CD4-positive, alpha-beta T cell treated with Interleukin-4 for 1 hour (primary cell): ENCODE measurements around the gene OR51E2.
"Not testable (repeated sequence)": the region's sequence is repeated elsewhere in the genome, so short reads cannot be mapped to it uniquely, and the experiment has no call there.

Experiments
- DNase-seq, 2 donors: peaks; one replicate each; pipeline ENCODE4 v3.0.0-alpha.2; 2020 to 2022

The OR51E2 gene, protein sequence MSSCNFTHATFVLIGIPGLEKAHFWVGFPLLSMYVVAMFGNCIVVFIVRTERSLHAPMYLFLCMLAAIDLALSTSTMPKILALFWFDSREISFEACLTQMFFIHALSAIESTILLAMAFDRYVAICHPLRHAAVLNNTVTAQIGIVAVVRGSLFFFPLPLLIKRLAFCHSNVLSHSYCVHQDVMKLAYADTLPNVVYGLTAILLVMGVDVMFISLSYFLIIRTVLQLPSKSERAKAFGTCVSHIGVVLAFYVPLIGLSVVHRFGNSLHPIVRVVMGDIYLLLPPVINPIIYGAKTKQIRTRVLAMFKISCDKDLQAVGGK

DNA sequence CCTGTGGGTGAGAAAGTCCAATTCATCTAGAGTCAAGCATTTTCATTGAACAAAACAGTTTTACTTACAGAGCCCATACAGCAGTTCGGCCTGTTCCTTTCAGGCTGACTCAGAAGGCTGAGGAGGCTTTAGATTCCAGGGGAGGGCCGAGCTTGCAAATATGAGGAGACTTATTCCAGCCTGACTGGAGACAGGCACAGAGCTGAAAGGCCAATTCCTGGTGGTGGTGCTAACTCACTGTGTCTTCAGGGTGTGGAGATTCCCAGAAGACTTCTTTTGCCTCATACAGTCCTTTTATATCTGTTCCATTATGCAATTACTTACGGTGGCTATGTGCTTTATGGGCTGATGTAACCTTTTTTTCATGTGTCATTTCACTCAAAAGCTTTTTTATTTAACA is at the start of gene OR51E2:
TSS of gene OR51E2 (minus strand) at position 269 of the 400 bp plus-strand sequence. CDS start 15,142 bp downstream, outside the sequence.
- DNase-seq, result no peak

DNA sequence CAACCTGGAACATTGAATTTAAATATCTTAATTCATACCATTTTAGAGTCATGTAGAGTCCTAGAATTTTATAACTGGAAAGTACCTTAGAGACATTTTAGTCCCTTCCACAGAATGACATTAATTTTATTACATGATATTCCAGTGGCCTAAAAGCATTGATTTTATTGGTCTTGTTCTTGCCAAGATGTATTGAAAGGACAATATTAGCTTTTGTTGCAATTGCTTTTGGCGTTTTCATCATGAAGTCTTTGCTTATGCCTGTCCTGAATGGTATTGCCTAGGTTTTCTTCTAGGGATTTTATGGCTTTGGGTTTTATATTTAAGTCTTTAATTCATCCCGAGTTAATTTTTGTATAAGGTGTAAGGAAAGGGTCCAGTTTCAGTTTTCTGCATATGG is 43.1 kb upstream of the OR51E2 start:
- DNase-seq, result no peak

DNA sequence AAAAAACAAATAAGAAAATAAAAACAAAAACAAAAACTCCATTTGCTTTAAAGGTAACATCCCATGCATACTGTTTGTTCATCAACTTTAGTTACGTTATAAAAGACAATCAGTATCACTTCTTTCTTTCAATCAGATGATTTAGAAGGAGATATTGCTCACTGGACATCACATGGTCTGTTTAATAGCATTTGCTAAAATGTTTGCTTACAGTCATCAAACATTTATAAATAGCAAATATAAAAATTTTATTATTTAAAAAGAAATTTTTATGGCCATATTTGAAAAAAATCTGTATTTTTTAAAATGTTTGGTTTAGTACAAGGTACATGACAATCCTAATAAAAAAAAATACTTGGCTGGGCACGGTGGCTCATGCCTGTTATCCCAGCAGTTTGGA is 29.5 kb upstream of the OR51E2 start:
- no peak for DNase-seq

DNA sequence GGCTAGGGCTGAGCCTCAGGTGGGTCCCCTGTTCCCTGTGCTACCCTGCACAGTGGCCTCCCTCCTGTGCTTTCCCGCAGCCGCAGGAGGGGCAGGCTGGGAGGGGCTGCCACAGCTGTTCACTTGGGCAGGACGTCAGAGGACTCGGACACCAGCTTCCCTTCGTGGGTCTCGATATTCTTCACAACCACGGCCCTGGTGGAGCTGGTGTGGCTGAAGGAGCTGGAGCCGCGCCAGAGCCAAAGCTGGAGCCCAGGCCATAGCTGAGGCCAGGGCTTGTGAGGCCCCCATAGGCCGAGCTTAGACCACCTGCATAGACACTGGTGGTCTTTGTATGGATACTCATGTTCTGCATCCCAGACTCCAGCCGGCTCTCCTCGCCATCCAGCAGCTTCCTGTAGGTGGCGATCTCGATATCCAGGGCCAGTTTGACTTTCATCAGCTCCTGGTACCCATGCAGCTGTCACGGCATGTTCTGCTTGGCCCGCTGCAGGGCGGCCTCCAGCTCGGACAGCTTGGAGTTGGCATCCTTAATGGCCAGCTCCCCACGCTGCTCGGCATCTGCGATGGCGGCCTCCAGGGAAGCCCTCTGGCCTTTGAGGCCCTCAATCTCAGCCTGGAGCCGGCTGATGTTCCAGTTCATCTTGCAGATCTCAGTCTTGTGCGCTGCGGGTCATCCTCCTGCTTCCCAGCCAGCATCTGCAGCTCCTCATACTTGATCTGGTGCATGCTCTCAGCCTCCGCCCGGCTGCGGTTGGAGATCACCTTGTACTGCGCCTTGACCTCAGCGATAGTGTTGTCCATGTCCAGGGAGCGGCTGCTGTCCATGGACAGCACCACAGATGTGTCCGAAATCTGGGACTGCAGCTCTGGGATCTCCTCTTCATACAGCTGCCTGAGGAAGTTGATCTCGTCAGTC is 25.2 kb upstream of the OR51E2 start:
- not testable (repeated sequence) for DNase-seq

DNA sequence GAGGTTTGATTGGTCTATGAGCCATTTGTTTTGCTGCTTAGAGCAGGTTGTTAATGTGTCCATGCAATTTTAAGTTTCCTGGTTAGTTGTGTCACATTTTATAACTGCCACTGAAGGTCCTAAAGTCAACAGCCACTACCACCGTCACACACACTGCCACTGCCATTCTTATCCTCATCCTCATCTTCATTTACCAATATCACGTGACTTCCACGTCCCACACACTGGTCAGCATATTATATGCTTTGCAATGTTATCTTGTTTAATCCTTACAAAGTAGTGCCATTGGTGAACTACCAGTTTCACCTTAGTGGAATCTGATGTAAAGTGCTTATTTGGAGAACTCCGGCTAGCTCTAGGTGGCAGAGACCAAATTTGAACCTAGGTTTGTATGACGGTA is 16.6 kb upstream of the OR51E2 start:
- no peak for DNase-seq

DNA sequence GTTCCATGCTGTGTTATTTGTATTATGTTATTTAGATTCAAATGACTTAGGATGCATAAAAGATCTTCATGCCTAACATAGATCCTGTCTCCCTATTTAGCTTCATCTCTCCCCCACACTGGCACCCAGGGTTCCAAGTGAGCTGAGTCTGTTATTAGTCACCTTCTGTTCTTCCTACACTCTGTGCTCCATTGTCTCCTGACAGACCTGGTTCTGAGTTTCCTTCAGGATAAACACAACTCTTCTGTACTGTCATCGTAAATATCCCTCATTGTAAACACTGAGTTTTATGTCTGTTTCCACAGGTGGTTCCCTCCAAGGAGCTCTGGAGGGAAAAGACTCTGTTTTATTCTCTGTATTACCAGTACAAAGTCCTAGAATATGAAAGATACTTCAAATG is 15.6 kb upstream of the OR51E2 start:
- no peak for DNase-seq

DNA sequence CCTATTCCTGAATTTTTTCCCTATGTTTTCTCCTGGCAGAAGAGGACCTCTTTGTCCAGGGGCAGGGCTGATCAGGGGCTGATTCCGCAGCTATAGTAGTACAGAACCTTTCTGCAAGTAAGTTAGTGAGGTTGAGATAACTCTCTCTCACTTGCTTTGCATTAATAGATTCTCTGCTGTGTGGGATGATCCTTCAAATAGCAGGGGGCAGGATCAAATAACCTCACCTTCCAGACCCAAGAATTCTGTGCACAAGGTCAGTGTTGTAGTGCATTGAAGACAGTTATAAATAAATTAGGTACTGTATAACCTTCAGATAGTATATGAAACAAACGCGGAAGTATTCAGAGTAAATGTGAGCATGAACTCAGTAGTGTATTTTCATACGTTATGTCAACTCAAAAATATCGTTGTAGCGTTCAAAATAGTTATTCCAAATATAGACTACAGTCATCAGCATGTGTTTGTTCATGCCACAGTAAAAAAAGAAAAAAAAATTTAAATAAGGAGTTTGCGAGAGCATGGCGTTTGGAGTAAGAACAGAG is 7.2 kb upstream of the OR51E2 start:
- no peak for DNase-seq

DNA sequence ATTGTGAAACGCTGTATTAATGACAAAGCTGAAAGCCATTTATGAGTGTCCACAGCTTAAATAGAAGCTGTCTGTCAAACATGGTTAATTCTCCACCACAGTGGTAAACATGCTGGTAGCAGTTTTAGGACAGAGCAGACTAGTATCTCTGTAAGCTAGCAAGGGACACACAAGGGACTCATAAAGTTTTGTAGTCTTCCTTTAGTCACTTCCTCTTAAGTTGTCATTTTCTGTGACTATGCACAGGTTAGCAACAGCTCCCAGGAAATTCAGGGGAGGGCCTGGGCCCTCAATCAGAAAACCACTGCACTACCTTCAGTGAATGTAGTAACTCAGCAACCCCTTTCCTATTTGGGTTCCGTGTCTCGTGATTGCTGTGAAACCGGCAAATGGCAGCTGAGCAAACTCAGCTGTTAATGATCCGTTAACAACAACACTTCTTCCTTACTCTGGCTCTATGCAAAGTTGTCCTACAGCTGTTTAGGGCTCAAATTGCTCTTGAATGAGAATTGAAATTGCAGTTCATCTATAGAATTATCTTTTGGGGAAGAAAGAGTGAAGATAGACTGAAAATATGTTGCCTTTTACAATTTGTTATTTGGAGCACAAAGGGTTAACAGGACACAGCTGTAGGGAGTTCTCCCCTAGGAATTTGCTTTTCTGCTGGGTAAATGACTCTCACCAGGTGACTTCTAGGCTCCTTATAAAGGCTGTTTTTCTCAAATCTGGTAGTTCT is 6.6 kb upstream of the OR51E2 start, which contains the start of gene MMP26:
TSS of gene MMP26 (plus strand) at position 731 of the 736 bp plus-strand sequence.
- DNase-seq, result no peak

DNA sequence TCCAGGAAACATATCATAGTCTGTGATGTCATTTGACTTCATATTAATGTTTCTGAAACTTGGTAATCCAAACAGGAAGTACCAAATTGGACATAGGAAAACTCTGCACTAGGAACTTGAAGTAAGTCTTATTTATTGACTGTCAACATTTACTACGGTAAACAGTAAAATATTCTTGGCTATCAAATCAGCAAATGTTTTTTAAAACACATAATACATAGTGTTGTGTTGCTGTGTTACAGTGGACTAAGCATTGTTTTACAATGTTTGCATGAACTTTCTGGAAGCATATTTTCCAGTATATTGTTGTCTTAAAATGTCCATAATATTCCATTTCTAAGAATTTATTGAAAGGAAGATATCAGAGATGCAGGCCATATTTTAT is 2.8 kb upstream of the OR51E2 start:
- DNase-seq, result no peak

DNA sequence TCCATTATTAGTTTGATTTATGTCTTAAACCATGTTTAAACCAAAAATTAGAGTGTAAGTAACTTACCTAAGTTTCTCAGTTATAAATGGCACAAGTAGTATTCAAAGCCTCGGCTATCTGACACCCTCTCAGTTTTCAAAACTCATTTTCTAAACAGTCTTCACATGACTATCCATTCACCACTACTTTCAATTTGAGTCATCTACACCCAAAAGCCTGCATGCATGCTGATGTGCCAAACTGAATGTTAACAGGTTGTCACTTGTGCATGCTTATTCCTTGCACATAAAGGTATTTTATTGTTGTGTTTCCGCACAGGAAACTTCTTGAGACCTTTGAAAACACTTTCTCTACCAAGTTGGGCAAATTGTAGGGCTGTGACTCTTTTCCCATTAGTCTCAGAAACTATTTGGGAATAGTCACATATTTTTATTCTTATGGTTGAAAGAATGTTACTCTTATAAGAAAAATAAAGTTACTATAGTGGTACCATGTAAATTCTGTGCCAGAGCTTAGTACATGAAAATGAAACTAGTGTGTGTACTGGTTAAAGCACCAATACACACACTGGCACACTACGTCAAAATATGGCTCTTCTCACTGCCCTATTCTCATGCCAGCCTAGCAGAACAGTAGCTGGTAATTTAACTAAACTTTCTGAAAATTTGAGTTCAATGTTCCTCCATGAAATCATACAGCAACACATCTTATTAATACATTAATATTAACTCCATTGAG is 2.2 kb upstream of the OR51E2 start:
- DNase-seq, result no peak

DNA sequence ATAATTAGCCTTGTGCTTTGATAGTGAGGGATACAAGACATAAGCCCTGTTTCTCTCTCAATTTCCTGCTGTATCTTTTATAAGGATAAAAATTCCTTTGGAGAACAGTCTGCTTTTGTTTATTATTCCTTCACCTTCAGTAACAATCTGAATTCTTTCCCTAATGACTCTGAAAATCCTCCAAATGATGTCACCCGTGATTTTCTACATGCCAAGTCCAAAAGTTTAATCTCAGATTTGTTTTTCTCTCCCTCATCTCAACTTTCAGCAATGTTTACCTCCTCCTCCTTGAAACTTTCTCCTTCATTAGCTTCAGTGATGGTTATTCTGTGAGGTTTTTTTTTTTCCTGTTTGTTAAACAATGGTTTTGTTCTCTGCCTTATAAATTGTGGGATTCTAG is 2.2 kb downstream of the OR51E2 start:
- DNase-seq, result no peak

DNA sequence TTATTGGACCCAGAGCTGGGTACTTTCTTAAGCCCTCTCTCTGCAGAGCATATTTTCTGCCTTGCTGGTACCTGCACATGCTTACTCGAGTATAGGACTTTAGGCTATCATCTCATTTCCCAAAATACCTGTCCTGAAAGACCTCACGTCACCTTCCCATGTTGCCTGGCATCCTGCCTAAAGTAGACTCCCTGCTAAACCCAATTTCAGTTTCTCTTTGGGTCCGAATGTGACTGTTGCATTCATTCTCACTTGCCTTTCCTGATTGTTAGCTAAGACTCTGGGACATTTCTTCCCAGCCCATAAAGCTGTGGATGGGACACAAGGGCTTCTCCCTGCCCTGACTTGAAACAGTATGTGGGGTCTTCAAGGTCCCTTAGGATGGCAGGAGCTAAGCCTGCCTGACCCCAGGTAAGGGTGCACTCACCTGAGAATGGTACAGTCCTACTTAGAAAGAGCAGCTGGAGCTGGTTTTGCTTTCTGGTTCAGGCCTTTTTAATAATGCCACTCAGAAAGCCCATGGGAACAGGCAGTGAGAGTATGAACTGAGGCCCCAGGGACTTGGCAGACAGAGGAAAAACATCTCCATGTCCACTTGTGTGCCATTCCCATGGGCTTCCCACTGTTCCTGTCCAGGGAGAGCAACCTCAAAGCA is 12.9 kb downstream of the OR51E2 start:
- no peak for DNase-seq

DNA sequence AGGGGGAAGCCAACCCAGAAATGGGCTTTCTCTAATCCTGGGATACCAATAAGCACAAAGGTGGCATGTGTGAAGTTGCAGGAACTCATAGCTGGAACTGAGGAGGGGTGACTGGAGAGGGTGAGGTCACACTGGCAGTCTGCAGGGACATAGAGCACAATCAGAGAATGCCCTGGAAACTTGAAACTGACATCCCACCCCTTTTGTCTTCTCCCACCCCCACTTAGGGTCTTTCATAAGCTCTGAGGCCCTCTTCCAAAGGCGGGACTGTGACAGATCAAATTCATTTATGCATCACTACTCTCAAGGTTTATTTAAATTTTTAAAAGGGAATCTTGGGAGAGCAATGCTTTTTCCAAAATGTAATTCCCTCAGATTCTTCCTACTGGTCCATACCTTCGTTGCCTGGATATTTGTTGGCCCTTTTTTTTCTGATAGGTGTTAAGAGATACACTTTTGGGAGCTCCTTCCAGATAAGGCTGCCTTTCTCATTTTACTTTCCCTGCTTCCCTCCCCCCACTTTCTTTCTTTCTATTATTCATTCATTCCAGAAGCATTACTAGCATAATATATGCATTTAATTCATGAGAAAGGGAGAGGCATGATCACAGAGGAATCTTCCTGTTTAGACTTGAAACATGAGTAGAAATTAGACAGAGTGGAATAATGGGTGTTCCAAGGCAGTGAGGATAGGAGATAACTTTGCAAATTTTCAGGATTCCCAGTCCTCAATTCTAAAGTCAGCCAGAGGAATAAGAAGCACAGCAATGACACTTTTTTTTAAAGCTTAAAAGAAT is 14.8 kb downstream of the OR51E2 start:
- no peak for DNase-seq

DNA sequence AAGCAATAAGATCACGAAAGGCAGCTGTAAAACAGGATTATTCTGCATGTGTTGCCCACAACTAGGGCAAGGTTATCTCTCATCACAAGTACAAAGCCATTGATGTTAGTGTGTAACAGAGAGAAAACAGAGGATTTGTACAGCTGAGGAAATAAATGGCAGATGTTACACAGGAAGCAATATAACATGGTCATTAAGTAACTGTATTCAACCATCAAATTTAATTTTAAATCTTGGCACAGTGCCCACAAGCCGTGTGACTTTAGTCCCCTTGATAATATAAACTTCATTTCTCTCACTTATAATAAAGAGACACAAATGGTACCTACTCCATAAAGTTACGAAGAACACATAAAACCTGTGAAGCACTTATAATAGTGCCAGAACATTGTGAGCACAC is 17.3 kb downstream of the OR51E2 start:
- no peak for DNase-seq

DNA sequence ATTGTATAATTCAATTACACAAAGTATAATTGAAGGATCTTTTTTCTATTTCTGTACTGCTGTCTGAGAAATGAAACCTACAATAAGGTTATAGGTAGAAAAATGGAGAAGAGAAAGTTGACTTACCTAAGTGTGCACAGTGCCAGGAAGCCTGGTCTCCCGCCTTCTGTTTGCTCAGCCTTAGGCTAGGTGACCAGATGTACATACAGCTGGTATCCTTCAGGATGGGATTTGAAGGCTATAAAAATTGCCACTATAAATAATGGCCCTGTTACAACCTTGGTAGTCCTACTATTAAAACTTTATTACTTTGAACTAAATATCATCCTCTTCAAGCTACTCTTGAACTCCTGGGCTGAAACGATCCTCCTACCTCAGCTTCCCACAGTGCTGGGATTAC is 19.7 kb downstream of the OR51E2 start:
- DNase-seq, result no peak

DNA sequence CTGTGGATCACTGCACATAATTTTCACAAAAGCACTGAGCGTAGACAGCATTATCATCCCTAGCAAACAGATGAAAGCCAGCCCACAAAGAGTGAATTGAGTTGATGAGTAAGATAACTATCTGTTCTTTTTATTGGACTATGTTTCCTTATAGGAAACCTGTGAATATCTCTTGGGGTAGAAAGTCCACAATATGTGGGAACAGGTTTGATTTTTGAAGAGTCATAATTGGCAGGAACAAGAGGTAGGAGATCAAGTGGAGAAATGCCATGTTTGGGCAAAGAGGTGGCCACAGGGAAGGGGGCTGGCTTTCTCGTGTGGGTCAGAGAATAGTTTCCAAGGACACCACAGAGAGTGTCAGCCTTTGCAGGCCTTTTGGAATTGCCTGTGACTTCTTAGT is 23.9 kb downstream of the OR51E2 start:
- no peak for DNase-seq

DNA sequence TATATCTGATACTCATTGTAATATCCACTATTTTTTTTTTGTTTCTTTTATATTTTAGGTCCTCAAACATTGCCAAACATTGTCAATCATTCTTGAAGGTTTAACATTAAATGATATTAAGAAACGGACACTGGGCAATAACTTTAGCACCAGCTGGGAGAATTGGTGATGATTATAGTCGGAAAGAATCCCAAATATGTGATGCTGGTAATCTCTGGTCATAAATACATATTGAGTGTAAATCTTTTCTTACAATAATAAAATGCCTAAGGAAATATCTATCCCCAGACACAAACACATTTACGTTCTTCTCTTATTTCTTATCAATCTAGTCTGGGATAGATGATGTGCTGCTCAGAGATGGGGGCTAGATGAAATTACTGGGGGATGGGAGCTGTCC is 25.2 kb downstream of the OR51E2 start:
- DNase-seq, result no peak

DNA sequence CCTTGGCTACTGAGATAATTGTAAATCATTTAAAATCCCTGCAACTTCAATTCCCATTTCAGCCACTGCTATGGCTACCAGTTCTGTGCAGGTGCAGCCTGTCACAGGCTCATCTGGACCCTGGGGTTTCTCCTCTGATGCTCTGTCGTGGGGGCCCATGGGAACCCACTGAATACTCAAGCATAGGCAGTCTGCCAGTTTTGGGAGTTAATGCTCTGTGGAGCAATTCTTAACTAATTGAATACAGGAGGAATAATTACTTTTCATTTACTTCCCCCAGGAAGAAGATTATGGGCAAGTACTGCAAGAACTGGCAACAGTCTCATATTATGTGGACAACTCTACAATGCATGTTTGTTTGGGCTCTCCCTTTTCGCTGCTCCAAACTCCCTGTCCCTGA is 25.9 kb downstream of the OR51E2 start:
- no peak for DNase-seq

DNA sequence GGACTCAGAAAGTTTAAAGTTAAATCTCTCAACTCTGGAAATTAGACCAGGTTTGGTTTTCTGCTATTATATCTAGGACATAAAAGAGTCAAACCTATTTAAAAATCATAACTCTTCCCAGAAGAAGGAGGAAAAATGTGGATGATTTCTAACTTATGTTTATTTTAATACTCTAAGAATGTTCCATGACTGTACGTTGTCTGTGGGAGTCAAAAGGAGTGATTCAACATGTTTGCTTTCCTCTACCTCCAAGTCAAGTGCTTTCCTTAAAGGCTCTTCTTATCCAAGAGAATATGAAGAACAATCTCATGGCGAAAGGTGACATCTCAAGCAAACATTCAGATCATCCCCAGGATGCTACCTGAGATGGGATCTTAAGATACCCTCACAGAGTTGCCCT is 32.2 kb downstream of the OR51E2 start:
- no peak for DNase-seq

DNA sequence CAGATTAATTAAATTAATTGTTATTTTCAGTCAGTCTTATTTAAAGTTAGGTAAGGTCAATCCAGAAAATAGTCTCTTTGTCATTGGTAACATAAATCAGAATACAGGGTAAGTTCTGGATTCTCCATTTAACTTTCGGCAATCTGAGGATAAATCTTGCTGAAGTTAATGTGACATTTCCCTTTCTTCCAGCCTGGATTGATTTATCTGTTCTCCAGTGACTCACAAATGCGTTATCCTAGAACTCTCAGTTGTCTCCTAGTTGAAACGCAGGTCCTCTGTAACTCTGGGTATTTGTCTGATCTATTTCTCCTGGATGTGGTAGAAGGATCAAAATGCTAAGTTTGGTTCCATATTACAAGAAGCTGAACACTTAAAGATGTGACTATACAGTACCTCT is 32.9 kb downstream of the OR51E2 start:
- no peak for DNase-seq

DNA sequence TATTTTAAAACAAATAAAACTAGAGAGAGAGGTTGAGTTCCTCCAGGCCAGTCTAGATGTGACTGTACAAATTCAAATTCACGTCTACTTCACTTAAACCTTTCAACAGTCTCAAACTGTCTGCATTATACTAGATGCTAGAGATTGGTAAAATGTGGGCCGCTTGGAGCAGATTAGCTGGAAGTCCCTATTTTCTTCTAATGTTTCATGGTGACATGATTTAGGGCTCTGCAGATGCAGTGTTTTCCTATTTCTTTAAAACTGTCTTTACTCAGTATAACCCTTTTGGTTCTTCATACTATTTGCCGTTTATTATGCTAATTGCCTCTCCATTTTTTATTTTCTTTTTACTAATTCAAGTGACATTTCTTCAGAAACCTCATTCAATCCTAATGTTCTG is 33.5 kb downstream of the OR51E2 start:
- no peak for DNase-seq
